ENCODE data around the gene PRKN.
A peak's percentile ranks its signal among the peaks of the same experiment; 100 is the strongest.
"Not testable (repeated sequence)": the region's sequence is repeated elsewhere in the genome, so short reads cannot be mapped to it uniquely, and the experiment has no call there.

PRKN gene

DNA sequence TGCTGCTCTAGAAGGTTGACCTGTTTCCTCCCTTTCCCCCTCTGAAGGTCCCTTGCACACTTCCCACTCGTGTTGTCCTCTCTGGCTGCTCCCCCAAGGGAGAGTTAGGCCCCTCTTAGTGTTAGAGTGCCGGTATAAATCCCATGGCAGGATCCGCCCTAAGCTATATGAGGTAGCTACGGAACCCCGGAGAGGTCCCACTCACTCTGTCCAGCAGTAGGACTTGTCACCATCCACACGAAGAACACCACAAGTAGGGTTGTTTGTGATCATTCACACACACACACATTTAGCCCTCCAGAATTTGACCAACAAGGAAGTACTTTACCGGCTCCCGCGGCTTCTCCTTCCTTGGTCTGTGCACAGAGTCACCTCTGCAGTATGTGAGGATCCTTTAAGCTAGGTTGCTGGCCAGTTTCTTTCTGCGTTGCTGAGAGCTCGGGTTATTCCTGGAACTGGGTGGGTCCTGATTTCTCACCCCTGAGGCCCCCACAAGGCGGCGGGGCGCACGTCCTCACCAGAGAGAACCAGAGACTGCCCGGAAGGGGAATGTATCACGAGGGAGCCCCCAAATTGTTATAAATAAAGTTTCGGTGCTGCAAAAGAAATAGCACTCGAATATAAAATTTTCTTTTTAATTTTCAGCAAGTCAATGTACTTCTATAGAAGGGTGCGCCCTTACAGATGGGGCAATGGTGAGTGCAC, 1412.9 kb downstream of the PRKN start:
- not testable (repeated sequence) for DNase-seq (ENCODE audit: low read depth in 2 of 2)

DNA sequence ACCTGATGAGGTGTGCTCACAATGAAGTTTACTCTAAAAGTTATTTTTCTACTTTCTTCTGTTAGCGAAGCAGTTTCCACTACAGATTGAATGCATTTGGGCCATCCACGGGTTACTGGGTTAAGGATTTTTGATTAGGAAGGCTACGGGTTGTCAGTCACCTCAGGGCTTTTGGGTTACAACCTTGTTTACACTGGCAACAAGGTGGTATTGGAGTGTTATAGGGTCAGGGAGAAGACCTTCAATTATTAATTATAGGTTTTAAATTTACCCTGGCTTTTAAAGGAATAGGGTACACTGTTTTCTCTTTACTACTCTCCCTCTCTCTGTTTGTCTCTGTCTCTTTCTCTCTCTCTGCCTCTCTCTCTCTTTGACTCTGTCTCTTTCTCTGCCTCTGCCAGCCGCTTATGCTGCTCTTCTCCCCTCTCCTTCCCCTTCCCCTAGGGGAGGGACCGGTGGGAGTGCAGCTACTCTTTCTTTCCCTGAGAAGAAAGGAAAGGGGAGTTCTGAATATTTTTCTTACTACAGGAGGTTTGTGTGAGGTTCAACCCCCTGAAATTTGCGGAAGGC, 1413.5 kb downstream of the PRKN start:
- DNase-seq (ENCODE audit: low read depth in 2 of 2): no peak

DNA sequence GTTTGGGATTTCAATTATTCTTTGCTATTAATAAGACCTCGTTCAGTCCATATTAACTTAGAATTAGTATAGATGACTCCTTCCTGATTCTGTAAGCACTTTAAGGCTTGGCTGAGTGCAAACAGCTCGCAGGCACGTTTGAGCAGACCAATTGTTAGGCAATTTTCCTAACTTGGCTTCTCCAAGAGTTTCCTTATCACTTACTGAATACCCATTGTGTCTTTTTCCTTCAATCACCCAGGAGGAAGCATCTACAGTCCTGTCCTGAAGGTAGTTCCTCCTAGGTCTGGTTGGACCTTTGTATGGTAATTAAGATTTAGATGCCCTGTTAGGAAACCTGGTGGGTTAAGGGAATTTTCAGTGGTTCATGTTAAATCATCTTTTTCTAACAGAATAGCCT, 1414.1 kb downstream of the PRKN start:
- DNase-seq (ENCODE audit: low read depth in 2 of 2): not testable (repeated sequence)

DNA sequence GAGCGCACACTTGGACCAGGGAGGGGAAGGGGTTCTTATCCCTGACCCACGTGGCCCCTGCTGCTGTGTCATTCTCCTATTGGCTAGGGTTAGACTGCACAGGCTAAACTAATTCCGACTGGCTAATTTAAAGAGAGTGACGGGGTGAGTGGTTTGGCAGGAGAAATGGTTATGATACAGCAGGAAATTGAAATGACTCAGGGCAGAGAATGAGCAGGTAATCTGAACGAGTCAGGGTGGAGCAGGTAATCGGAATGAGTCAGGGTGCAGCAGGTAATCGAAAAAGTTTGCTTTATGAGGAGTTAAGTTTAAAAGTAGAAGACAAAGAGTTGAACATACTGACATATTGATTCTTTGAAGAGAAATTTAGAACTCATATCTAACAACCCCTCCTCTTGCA, 1417.8 kb downstream of the PRKN start:
- not testable (repeated sequence) for DNase-seq (ENCODE audit: low read depth in 2 of 2)

DNA sequence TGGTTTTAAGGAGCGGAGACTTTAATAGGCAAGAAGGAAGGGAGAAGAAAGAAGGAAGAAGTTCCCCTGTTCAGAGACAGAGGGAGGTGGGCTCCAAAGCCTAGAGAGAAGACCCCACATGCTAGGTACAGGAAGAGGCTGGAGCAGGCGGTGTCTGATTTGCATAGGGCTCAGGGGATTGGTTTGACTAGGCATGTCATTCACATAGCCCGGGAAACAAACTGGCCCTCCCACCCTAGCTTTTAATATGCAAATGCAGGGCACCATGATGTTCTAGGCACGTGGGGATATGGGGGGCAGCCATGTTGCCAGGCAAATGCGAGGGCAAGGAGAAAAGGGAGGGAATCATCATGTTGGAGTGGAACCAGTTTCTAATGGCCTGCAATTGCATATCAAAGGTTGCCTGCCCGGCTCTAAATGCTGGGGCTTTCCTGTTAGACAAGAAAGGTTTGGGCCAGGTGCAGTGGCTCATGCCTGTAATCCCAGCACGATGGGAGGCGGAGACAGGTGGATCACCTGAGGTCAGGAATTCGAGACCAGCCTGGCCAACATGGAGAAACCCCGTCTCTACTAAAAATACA, 1419.4 kb downstream of the PRKN start:
- DNase-seq (ENCODE audit: low read depth in 2 of 2): no peak

DNA sequence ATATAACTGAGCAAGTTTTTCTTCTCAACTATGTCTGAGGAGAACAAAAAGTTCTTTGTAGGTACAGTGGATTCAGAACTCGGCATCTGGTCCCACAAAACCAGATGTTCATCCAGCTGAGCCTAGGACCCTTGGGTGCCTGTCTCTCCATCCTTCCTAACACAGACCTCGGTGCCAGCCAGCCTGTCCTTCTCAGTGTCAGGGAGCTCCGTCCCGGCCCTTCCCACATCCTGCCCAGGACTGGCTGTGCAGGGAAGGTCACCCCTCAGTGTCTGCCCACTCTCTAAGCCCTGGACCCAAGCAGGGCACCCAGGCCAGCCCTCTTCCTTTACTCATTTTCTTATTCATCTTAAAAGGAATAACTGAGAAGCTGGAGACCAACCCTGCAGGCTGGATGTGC, 1421.7 kb downstream of the PRKN start:
- DNase-seq (ENCODE audit: low read depth in 2 of 2): no peak

DNA sequence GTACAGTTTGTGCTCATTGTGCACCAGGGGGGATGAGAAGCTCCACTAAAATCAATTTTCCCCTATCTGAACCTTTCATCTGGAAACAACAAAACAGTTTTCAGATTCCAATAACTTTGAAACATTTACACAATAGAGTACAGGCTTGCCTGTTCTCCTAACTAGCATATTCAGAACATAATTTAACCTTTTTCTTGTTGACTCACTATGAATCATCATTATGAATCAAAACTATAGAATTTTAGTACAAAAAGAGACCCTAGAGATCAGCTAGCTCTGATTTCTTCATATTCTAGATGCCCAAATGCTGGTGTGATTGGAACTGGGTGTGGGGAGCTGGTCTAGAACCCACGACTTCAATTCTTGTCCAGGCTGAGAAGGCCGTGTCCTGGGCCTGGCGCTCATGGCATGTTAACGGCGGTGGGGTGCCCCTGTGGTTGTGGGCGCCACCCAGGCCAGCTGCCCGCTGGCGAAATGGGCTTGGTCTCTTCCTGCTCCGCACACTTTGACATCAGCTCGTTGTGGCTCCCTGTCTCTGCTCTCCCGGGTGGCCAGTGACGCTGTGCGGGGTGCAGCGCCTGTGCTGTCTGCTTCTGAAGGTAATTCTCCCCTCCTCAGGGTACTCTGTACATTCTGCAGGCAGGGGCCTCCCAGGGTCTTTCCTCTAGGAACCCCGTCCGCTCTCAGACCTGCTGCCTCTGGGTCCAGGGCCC, 1423.8 kb downstream of the PRKN start:
- peak; percentile 10 to 12 for DNase-seq (ENCODE audit: low read depth in 2 of 2)

DNA sequence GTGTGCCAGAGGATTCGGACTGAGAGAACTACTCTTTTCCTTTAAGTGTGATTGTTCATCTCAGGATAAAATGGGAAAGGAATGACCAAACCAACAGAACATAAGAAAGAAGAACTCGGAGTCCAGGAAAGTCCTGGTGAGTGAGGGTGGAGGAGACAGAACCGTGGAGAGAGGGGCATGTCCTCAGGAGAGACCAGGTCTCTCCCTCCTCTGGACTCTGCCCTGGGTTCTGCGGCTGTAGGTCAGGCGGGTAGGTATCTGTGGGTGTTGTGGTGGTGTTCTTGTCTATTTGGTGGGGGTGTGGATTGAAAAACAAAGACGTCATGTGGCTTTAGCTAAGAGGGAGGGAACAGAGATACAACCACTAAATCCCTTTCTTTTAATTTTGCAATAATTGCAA, 1424.6 kb downstream of the PRKN start:
- DNase-seq (ENCODE audit: low read depth in 2 of 2): no peak

DNA sequence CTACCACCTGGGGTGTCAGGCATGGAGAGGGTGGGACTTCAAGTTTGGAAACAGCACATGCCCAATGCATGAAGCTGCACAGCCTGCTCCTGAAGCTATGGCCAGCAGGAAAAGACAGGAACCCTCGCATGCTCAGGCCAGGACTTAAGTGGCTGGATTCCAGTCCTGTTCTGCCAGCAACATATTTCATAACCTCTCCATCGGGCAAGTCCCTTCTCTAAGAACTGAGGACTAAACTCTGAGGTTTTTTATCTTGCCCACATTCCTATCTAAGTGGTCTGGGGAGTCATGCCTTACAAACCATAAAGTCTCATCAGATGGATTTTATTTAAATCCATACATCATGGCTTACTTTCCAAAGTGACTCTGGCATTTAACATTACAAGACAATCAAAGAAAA, 1426.2 kb downstream of the PRKN start:
- DNase-seq (ENCODE audit: low read depth in 2 of 2): peak; percentile 9 to 12

DNA sequence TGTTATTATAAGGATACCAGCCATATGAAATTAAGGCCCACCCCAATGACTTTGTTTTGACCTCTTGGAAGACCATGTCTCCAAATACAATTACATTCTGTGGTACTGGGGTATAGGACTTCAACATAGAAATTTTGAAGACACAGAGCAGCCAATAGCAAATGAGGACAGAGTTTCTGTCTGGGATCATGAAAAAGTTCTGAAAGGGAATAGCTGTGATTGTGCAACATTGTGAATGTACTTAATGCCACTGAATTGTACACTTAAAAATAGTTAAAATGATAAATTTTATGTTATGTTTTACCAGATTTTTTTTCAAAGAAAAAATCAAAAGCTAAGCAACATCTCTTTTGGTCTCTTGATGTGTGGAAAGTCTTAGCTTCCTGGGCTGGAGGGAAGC, 1426.7 kb downstream of the PRKN start:
- DNase-seq (ENCODE audit: low read depth in 2 of 2): no peak

DNA sequence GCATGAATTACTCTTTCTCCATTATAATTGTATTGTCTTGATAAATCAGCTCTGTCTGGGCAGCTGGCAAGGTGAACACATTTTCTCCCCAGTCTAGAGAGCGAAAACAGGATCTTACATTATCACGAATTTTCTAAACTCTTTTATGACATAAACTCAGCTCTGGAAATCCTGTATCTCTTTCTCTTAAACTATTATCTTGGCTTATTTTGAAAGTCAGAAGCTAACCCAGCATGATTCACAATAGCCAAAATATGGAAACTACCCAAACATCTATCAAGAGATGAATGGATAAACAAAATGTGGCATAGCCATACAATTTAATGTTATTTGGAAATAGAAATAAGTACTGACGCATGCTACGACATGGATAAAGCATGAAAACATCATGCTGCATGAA, 1427.8 kb downstream of the PRKN start:
- no peak for DNase-seq (ENCODE audit: low read depth in 2 of 2)
